Spleen (tissue), 11 donors: ENCODE measurements around the gene SIM2. TPM values are rescaled to one million over a fixed set of nuclear protein-coding genes. Genes with fewer than 3 reads are reported as not detected.

Experiments used
- DNase-seq: peaks from one replicate; pipeline ENCODE4 v3.0.0-alpha.2; 2020
- H3K27ac ChIP-seq, 8 donors: fragments of 200-600 bp; sonication (generic) in 7 of 8; 1 replicate in 4 of 8; 2 replicates in 4 of 8; pipeline versions ENCODE4 v1.5.0 to v1.8.0; 2016 to 2021; ENCODE audit warnings: inconsistent platforms in 4 of 8, mild to moderate bottlenecking in 4 of 8, moderate library complexity in 1 of 8
- H3K27me3 ChIP-seq, 7 donors: fragments of 200-600 bp; sonication (generic) in 6 of 7; replicated peaks in 1 of 7; 1 replicate in 4 of 7; 2 replicates in 3 of 7; pipeline versions ENCODE4 v1.5.0 to v1.8.0; 2016 to 2021; ENCODE audit warnings: inconsistent platforms in 3 of 7, mild to moderate bottlenecking in 1 of 7
- H3K36me3 ChIP-seq, 6 donors: fragments of 200-600 bp; sonication (generic) in 5 of 6; 1 replicate in 4 of 6; 2 replicates in 2 of 6; pipeline versions ENCODE4 v1.5.0 to v1.8.0; 2016 to 2021; ENCODE audit warnings: inconsistent platforms in 2 of 6
- H3K4me1 ChIP-seq, 6 donors: fragments of 200-600 bp; sonication (generic) in 5 of 6; 1 replicate in 3 of 6; 2 replicates in 3 of 6; pipeline versions ENCODE4 v1.5.0 to v1.8.0; 2016 to 2021; ENCODE audit warnings: inconsistent platforms in 3 of 6
- H3K4me3 ChIP-seq, 8 donors: fragments of 200-600 bp; sonication (generic) in 7 of 8; 1 replicate in 4 of 8; 2 replicates in 4 of 8; pipeline versions ENCODE4 v1.5.0 to v1.8.0; 2016 to 2021; ENCODE audit warnings: inconsistent platforms in 4 of 8, mild to moderate bottlenecking in 4 of 8, moderate library complexity in 2 of 8
- H3K9me3 ChIP-seq, 8 donors: fragments of 200-600 bp; sonication (generic) in 7 of 8; 1 replicate in 4 of 8; 2 replicates in 4 of 8; pipeline versions ENCODE4 v1.5.0 to v1.8.0; 2016 to 2021; ENCODE audit warnings: inconsistent platforms in 4 of 8
- POLR2A ChIP-seq, 3 donors: fragments of 450-650 bp; IDR thresholded peaks; one replicate each; pipeline ENCODE4 v1.5.1; 2017; ENCODE audit warnings: antibody characterized with exemption in 3 of 3, mild to moderate bottlenecking in 1 of 3
- POLR2AphosphoS5 ChIP-seq, 3 donors: sonication (generic); formaldehyde crosslinking; IDR thresholded peaks; one replicate each; pipeline ENCODE4 v1.5.1; 2017; ENCODE audit warnings: antibody characterized with exemption in 3 of 3
- WGBS, 5 donors: extraction: QIAGEN DNeasy Blood & Tissue Kit in 3 of 5; methylation state at CpG; one replicate each; pipeline versions ENCODE4 v1.1.5 to v1.1.7; 2013 to 2018; 5-methylcytosine and 5-hydroxymethylcytosine counted together
- intact Hi-C: fragments of 100-400 bp; cut with DNase I; formaldehyde crosslinking; loops from one replicate; pipeline ENCODE4 v1.15.0; 2023; ENCODE audit warnings: low total_unique reads
- polyA plus RNA-seq, 3 donors: library from polyadenylated mRNA; stranded (reverse); fragments of 200-250 nt; gene quantifications; one replicate each; pipeline ENCODE4 v1.2.1, GENCODE V29; 2013
- total RNA-seq, 7 donors: library from RNA; depleted of rRNA in 3 of 7; stranded (reverse); fragments of >200 nt in 3 of 7; fragmentation: NEBNext Ultra II Directional in 4 of 7; extraction: Animal tissue kit (Norgen Biotek cat#: 25700) in 4 of 7; gene quantifications; one replicate each; pipeline versions ENCODE4 v1.1.0 to v1.2.1, GENCODE V29; 2016 to 2021
- TF ChIP-seq, protein P1 (sequence below), 11 experiments: fragments of 200-600 bp in 7 of 11; fragments of 450-650 bp in 4 of 11; sonication (generic) in 4 of 11; IDR thresholded peaks in 8 of 11; conservative IDR thresholded peaks in 3 of 11; 1 replicate in 7 of 11; 2 replicates in 4 of 11; pipeline versions ENCODE4 v1.4.0 to v1.8.0; 2016 to 2021; ENCODE audit warnings: antibody characterized with exemption in 11 of 11, inconsistent platforms in 4 of 11, mild to moderate bottlenecking in 1 of 11
- donor health status: healthy with polysubstance abuse.
- donor health status: DM: no; HTN: no; CAD: no; lungs with moderate emphysema.
- donor health status: DM: no; HTN: no; CAD: no.
- donor health status: Bipolar disorder and iron deficiency.
- donor health status: healthy.
- donor health status: DM: no; HTN: no; CAD: no.
- donor health status: DM: yes; HTN: yes; CAD: no.

The SIM2 gene
- total and polyA plus RNA-seq, 10 donors: not detected

- no peak overlapping the region for H3K4me3 ChIP-seq
Measured at GRCh38 chr21:36713746-36714145, 14.8 kb downstream of the SIM2 start.

DNA sequence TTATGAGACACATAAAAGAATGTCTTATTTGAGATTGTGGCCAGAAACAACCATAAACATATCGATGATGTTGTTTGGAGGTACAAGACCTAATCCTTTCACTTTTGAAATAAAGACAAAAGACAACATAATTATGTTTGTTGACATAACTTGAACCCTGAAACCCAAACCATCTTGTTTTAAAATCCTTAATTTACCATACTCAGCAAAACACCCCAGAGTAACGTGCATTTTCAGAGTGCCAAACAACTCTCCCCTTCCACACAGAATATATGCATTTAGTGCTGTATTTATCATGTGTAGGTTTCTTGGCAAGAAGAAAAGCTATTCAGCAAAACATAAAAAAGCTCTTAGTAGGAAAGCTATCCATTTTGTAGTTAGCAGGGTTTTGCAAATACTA lies 17.5 kb downstream of the SIM2 start:
- WGBS, 5 donors: 72 to 90% (median 85%) methylated on average over 2 of the region's 2 CpGs
- no peak for DNase-seq
- Histone ChIP-seq H3K36me3 (no peaks in the 10 kb centered on the region), H3K27ac (no peak overlapping the region), H3K27me3 (peaks cover 0 to 87% (median 48%) of the 10 kb centered on the region in 7 donors), H3K9me3 (no peaks in the 10 kb centered on the region), H3K4me3 (no peak overlapping the region), H3K4me1 (no peaks in the 10 kb centered on the region)
- no peak for TF ChIP-seq POLR2AphosphoS5 (IDR thresholded peaks at IDR 0.05)
- no peak for TF ChIP-seq POLR2A (IDR thresholded peaks at IDR 0.05)
- TF ChIP-seq, protein P1, sequence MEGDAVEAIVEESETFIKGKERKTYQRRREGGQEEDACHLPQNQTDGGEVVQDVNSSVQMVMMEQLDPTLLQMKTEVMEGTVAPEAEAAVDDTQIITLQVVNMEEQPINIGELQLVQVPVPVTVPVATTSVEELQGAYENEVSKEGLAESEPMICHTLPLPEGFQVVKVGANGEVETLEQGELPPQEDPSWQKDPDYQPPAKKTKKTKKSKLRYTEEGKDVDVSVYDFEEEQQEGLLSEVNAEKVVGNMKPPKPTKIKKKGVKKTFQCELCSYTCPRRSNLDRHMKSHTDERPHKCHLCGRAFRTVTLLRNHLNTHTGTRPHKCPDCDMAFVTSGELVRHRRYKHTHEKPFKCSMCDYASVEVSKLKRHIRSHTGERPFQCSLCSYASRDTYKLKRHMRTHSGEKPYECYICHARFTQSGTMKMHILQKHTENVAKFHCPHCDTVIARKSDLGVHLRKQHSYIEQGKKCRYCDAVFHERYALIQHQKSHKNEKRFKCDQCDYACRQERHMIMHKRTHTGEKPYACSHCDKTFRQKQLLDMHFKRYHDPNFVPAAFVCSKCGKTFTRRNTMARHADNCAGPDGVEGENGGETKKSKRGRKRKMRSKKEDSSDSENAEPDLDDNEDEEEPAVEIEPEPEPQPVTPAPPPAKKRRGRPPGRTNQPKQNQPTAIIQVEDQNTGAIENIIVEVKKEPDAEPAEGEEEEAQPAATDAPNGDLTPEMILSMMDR (IDR thresholded peaks at IDR 0.05 in 8 of 11, conservative IDR thresholded peaks at IDR 0.05 in 3 of 11): no peak
- intact Hi-C loops: no loop called here

More at GRCh38 chr21:36713746-36714145, 14.8 kb downstream of the SIM2 start:
- Histone ChIP-seq H3K27ac (no peak overlapping the region), H3K9me3 (no peaks in the 10 kb centered on the region), H3K4me1 (peaks cover 5 to 22% (median 20%) of the 10 kb centered on the region in 6 donors), H3K27me3 (peaks cover 14 to 98% (median 68%) of the 10 kb centered on the region in 7 donors), H3K36me3 (no peaks in the 10 kb centered on the region)
- intact Hi-C loops: no loop called here
- 53 to 65% (median 60%) methylated on average over 3 of the region's 3 CpGs for WGBS, 5 donors
- no peak for DNase-seq
- no peak for TF ChIP-seq POLR2A (IDR thresholded peaks at IDR 0.05)
- TF ChIP-seq, protein P1 (IDR thresholded peaks at IDR 0.05 in 8 of 11, conservative IDR thresholded peaks at IDR 0.05 in 3 of 11): no peak
- TF ChIP-seq POLR2AphosphoS5 (IDR thresholded peaks at IDR 0.05): no peak

GRCh38 chr21:36716836-36717235 lies 17.9 kb downstream of the SIM2 start:
- intact Hi-C loops: no loop called here
- TF ChIP-seq, protein P1 (IDR thresholded peaks at IDR 0.05 in 8 of 11, conservative IDR thresholded peaks at IDR 0.05 in 3 of 11): no peak
- TF ChIP-seq POLR2AphosphoS5 (IDR thresholded peaks at IDR 0.05) (no peak), POLR2A (IDR thresholded peaks at IDR 0.05) (no peak)
- peaks cover 0 to 87% (median 43%) of the 10 kb centered on the region in 7 donors for H3K27me3 ChIP-seq

GRCh38 chr21:36717976-36718375 lies 19.1 kb downstream of the SIM2 start:
- intact Hi-C loops: no loop called here
- Histone ChIP-seq H3K27me3 (peaks cover 0 to 87% (median 33%) of the 10 kb centered on the region in 7 donors), H3K9me3 (no peaks in the 10 kb centered on the region), H3K4me1 (no peaks in the 10 kb centered on the region), H3K4me3 (no peak overlapping the region), H3K27ac (no peak overlapping the region), H3K36me3 (no peaks in the 10 kb centered on the region)
- no peak for DNase-seq
- TF ChIP-seq POLR2AphosphoS5 (IDR thresholded peaks at IDR 0.05): no peak
- TF ChIP-seq, protein P1 (IDR thresholded peaks at IDR 0.05 in 8 of 11, conservative IDR thresholded peaks at IDR 0.05 in 3 of 11): no peak
- TF ChIP-seq POLR2A (IDR thresholded peaks at IDR 0.05): no peak
- 83 to 89% (median 88%) methylated on average over 6 of the region's 6 CpGs for WGBS, 5 donors

More at GRCh38 chr21:36716836-36717235, 17.9 kb downstream of the SIM2 start:
- Histone ChIP-seq H3K4me3 (no peak overlapping the region), H3K9me3 (no peaks in the 10 kb centered on the region), H3K4me1 (no peaks in the 10 kb centered on the region), H3K36me3 (no peaks in the 10 kb centered on the region), H3K27ac (no peak overlapping the region)
- WGBS, 5 donors: 38 to 46% (median 40%) methylated on average over 9 of the region's 9 CpGs
- no peak for DNase-seq
